Activated CD4-positive, alpha-beta T cell treated with anti-CD3 and anti-CD28 coated beads for 1 hour (primary cell): ENCODE data around the gene MORN2.
"Not testable (repeated sequence)": the region's sequence is repeated elsewhere in the genome, so short reads cannot be mapped to it uniquely, and the experiment has no call there.

Experiments
- DNase-seq: peaks from one replicate; pipeline ENCODE4 v3.0.0-alpha.2; 2020

MORN2 gene

GRCh38 chr2:38875576-38876367 lies at the start of gene MORN2, which contains the start of gene DHX57:
MORN2 (plus strand) TSS chr2:38875976.
DHX57 (minus strand) TSS chr2:38875934; CDS start chr2:38868405, 7,529 bp downstream.
- DNase-seq: peak; percentile 70

GRCh38 chr2:38827539-38828145 lies 48.1 kb upstream of the MORN2 start:
- not testable (repeated sequence) for DNase-seq

GRCh38 chr2:38828460-38828859 lies 47.3 kb upstream of the MORN2 start:
- no peak for DNase-seq

GRCh38 chr2:38829971-38830370 lies 45.8 kb upstream of the MORN2 start:
- DNase-seq: no peak

GRCh38 chr2:38830526-38831159 lies 45.1 kb upstream of the MORN2 start:
- DNase-seq: no peak

GRCh38 chr2:38835015-38835601 lies 40.7 kb upstream of the MORN2 start:
- DNase-seq: no peak

GRCh38 chr2:38835990-38836389 lies 39.8 kb upstream of the MORN2 start:
- DNase-seq: no peak

GRCh38 chr2:38836791-38837190 lies 39.0 kb upstream of the MORN2 start:
- DNase-seq: no peak

GRCh38 chr2:38850045-38850444 lies 25.7 kb upstream of the MORN2 start:
- no peak for DNase-seq

- DNase-seq: no peak
Observed at GRCh38 chr2:38856165-38856564, 19.6 kb upstream of the MORN2 start.

- no peak for DNase-seq
Observed at GRCh38 chr2:38862476-38862875, 13.3 kb upstream of the MORN2 start.

GRCh38 chr2:38863061-38863695 lies 12.6 kb upstream of the MORN2 start:
- DNase-seq: no peak

- DNase-seq: no peak
Observed at GRCh38 chr2:38866773-38867443, 8.9 kb upstream of the MORN2 start.

- no peak for DNase-seq
Observed at GRCh38 chr2:38871432-38871831, 4.3 kb upstream of the MORN2 start.

GRCh38 chr2:38873763-38874162 lies 2.0 kb upstream of the MORN2 start:
- DNase-seq: no peak

- DNase-seq: no peak
Observed at GRCh38 chr2:38875227-38875575, 575 bp upstream of the MORN2 start.

- DNase-seq: no peak
Observed at GRCh38 chr2:38876407-38876806, 631 bp downstream of the MORN2 start.

GRCh38 chr2:38886063-38886462 lies 10.3 kb downstream of the MORN2 start:
- DNase-seq: no peak

GRCh38 chr2:38887347-38887746 lies 11.6 kb downstream of the MORN2 start:
- no peak for DNase-seq

GRCh38 chr2:38887902-38888554 lies 12.3 kb downstream of the MORN2 start:
- DNase-seq: no peak

- no peak for DNase-seq
Observed at GRCh38 chr2:38889045-38889444, 13.3 kb downstream of the MORN2 start.

- no peak for DNase-seq
Observed at GRCh38 chr2:38889575-38889974, 13.8 kb downstream of the MORN2 start, which contains the start of gene ARHGEF33. ARHGEF33 (plus strand) TSS chr2:38889875; CDS start chr2:38919448, 29,573 bp downstream.
